GM18507 (cell line): ENCODE measurements around the gene CFAP47.
"Not testable (repeated sequence)": the region's sequence is repeated elsewhere in the genome, so short reads cannot be mapped to it uniquely, and the experiment has no call there.

ENCODE experiments used
- DNase-seq: peaks from one replicate; pipeline ENCODE4 v3.0.0; 2011; ENCODE audit warnings: low read depth; ENCODE audit not compliant: insufficient read length; ENCODE audit errors: extremely low spot score
- FAIRE-seq: peaks from 2 replicates; lab custom pipeline; 2011; peaks lifted over from hg19 to GRCh38; lab: Jason Lieb, UNC

Gene CFAP47

GRCh38 chrX:35919536-35920309, at the start of gene CFAP47:
CFAP47 (plus strand) TSS chrX:35919734; CDS start chrX:35919800, 66 bp downstream.
- DNase-seq (no peak), FAIRE-seq (no peak)

- FAIRE-seq = no peak
- DNase-seq = no peak
Observed at GRCh38 chrX:35880601-35881000, 38.9 kb upstream of the CFAP47 start.

- no peak for DNase-seq
- no peak for FAIRE-seq
Observed at GRCh38 chrX:35886135-35886534, 33.4 kb upstream of the CFAP47 start.

GRCh38 chrX:35890699-35891098, 28.8 kb upstream of the CFAP47 start:
- FAIRE-seq = no peak
- no peak for DNase-seq

GRCh38 chrX:35986816-35987215, 67.3 kb downstream of the CFAP47 start:
- FAIRE-seq, DNase-seq: not testable (repeated sequence)

GRCh38 chrX:36007207-36007606, 87.7 kb downstream of the CFAP47 start:
- no peak for DNase-seq
- no peak for FAIRE-seq

GRCh38 chrX:36019125-36019524, 99.6 kb downstream of the CFAP47 start:
- DNase-seq = no peak
- no peak for FAIRE-seq

GRCh38 chrX:36035550-36035949, 116.0 kb downstream of the CFAP47 start:
- FAIRE-seq (no peak), DNase-seq (no peak)

GRCh38 chrX:36062778-36063177, 143.2 kb downstream of the CFAP47 start:
- FAIRE-seq (peak; percentile 41), DNase-seq (no peak)

GRCh38 chrX:36071061-36071460, 151.5 kb downstream of the CFAP47 start:
- FAIRE-seq (no peak), DNase-seq (no peak)

- DNase-seq, FAIRE-seq: not testable (repeated sequence)
Observed at GRCh38 chrX:36075009-36075408, 155.5 kb downstream of the CFAP47 start.

GRCh38 chrX:36083256-36083655, 163.7 kb downstream of the CFAP47 start:
- no peak for DNase-seq
- FAIRE-seq = no peak

GRCh38 chrX:36087366-36087765, 167.8 kb downstream of the CFAP47 start:
- FAIRE-seq (no peak), DNase-seq (no peak)

- DNase-seq, FAIRE-seq: not testable (repeated sequence)
Observed at GRCh38 chrX:36088939-36089338, 169.4 kb downstream of the CFAP47 start.

- FAIRE-seq = no peak
- DNase-seq = no peak
Observed at GRCh38 chrX:36102425-36102824, 182.9 kb downstream of the CFAP47 start.

GRCh38 chrX:36116222-36116621, 196.7 kb downstream of the CFAP47 start:
- DNase-seq (no peak), FAIRE-seq (no peak)

- no peak for FAIRE-seq
- DNase-seq = no peak
Observed at GRCh38 chrX:36159254-36159653, 239.7 kb downstream of the CFAP47 start.

- DNase-seq (no peak), FAIRE-seq (no peak)
Observed at GRCh38 chrX:36160081-36160480, 240.5 kb downstream of the CFAP47 start.

- FAIRE-seq (no peak), DNase-seq (no peak)
Observed at GRCh38 chrX:36198575-36198974, 279.0 kb downstream of the CFAP47 start.

- no peak for DNase-seq
- FAIRE-seq = no peak
Observed at GRCh38 chrX:36199928-36200327, 280.4 kb downstream of the CFAP47 start.

- DNase-seq = no peak
- FAIRE-seq = no peak
Observed at GRCh38 chrX:36214924-36215323, 295.4 kb downstream of the CFAP47 start.
